Stimulated activated CD4-positive, alpha-beta T cell treated with anti-CD3 and anti-CD28 coated beads, Interleukin-15, amount 100 ng/mL, for 1 hour (primary cell): ENCODE data around the gene HCN2.

Experiments used
- DNase-seq, 2 donors: peaks; one replicate each; pipeline ENCODE4 v3.0.0-alpha.2; 2020; ENCODE audit warnings: low read depth in 1 of 2, low spot score in 1 of 2

The HCN2 gene

DNA sequence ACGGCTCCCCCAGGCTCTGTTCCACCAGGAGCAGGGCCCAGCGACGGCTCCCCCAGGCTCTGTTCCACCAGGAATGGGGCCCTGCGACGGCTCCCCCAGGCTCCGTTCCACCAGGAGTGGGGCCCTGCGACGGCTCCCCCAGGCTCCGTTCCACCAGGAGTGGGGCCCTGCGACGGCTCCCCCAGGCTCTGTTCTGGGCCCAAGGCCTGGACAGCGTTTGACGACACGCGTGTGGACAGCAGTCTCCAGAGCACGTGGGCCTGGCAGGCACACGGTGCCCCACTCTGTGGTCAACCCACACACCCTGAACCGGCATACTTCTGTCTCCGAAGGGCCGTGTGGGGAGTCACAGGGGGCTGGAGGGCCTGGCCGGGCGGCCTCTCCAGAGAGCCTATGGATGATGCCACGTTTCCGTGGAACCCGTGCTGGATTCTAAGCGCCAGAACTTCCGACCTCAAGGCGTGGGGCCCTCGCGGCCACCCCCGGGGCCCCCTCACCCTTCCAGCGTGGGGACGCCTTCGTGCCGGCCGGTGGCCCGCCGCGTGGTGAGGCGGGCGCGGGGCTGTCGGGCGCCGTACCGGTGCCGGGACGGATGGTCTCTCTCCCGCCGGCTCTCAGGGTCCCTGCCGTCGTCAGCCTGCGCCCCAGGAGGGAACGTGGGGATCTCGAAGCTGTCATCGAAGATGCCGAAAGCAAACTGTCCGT is 61.6 kb downstream of the HCN2 start:
- DNase-seq, result no peak

- no peak for DNase-seq
Observed at GRCh38 chr19:651991-652390, 62.3 kb downstream of the HCN2 start.

GRCh38 chr19:652467-653389 is 63.0 kb downstream of the HCN2 start:
- no peak for DNase-seq

DNA sequence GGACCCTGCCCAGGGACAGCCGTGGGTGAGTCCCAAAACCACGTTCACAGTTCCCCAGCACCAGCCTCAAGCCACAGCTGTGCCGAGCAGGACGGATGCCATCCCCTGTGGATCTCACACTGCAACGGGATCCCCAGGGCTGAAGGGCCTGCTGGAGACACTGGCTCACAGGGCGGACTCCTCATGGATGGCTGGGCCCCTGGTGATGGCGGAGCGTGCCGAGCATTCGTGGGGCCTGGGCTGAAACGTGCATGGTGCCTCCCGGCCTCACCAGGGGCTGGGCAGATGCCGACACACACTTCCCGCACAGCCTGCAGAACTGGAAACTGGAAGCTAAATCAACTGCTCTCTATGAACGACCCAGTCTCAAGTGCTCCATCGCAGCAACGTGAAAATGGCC is 63.7 kb downstream of the HCN2 start:
- no peak for DNase-seq

- DNase-seq, result no peak
Observed at GRCh38 chr19:655691-656090, 66.0 kb downstream of the HCN2 start.

GRCh38 chr19:656751-657559 is 67.3 kb downstream of the HCN2 start:
- DNase-seq, result no peak

GRCh38 chr19:657611-658010 is 67.9 kb downstream of the HCN2 start:
- no peak for DNase-seq

DNA sequence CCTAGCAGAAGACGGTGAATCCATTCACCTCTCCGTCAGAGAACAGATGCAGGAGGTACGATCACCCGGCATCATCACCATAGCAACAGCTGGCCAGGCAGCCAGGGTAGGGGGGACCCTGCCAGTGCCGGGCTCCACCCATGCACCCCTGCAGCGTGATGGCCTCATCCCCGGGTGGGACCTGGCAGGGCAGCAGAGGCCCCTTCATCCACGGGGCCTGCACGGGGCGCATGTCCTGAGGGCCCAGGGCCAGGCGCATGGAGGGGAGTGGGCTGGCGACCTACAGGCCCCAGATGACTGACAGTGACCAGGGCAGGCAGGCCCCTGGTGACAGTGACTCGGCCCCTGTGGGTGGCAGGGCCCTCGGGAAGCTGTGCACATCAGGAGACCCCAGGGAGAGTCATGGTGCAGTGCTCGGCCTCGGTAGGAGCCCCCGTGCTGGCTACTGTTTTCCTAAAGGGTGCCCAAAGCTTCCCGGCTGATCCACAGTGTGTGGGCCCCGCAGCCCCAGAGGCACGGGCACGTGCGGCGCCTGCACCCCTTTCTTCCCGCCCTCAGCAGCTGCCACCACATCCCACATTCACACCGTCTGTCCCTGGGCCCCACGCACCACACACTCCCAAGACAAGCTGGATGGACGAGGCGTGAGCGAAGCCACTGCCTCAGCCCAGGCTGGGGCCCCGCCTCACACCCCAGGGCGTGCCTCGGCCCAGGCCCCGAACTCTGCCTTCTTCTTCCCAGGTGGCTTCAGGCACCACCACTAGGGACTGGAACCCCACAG is 68.6 kb downstream of the HCN2 start:
- no peak for DNase-seq

DNA sequence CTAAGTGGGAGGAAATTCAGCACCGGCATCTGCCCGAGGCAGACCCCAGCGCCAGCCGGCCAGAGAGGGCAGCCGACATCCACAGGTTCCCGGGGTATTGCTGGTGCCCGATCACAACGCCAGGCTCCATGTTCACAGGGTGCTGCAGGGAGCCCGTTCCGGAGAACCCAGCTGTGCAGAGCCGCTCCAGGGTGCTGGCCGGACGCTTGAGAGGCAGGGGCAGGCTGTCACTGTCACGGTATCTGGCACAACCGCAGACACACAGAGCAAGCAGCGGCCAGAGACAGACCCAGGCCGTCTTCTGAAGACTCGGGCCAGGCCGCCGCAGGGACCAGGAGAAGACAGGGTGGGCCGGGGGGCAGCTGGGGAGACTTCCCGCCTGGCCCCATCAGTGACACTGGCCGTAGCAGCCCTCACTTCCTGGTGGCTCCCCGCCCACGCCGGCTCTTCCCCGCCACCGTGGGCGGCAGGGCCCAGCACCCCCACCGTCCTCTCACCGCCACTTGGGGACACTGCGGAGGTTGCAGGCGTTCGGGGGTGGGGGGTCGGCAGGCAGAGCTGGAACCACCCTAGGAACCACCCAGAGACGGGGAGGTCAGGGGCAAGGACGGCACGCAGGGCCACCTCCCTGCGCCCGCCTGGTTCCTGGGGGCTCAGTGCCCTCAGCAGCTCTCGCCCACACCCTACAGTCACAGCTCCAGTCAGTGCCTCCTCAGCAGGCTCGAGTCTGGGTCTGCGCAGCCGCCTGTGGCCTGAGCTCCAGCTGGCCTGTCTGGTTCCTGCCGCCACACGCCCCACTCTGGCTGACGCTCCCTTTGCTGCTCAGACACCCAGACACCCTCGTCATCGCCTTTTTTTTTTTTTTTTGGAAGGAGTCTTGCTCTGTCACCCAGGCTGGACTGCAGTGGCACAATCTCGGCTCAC is 69.5 kb downstream of the HCN2 start:
- DNase-seq, result no peak

GRCh38 chr19:660793-661426 is 71.2 kb downstream of the HCN2 start:
- no peak for DNase-seq

DNA sequence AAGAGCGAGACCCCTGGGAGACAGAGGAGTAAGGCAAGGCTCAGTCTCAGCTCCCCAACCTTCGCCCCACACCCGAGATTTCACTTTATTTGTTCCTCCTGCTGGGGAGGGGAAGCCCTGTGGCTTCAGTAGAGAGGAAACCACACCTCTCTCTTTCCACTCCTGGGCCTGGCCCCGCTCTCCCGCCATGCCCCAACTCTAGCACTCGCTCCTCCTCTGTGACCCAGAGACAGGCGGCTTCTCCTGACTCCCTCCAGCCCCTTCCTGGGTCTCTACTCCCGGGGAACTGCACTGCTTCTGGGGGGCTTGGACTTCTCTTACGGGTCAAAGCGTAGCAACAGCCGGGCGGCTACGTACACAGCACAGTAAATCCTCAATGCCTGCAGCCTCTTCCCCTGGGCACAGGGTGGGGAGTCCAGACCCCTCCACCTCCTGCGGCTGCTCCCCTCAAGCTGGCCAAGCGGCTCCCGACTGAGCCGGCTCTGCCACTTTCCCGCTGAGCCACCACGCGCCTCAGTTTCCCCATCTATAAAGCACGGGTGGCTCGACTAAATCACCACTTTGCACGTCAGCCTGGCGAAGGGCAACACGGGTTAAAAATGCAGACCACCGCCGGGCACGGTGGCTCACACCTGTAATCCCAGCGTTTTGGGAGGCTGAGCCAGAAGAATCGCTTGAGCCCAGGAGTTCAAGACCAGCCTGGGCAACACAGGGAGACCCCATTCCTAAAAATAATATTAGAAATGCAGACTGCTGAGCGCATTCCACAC is 71.9 kb downstream of the HCN2 start:
- DNase-seq, result peak; percentile 33 to 53

- DNase-seq, result peak; percentile 35 to 60
Observed at GRCh38 chr19:662207-662961, 72.7 kb downstream of the HCN2 start.

DNA sequence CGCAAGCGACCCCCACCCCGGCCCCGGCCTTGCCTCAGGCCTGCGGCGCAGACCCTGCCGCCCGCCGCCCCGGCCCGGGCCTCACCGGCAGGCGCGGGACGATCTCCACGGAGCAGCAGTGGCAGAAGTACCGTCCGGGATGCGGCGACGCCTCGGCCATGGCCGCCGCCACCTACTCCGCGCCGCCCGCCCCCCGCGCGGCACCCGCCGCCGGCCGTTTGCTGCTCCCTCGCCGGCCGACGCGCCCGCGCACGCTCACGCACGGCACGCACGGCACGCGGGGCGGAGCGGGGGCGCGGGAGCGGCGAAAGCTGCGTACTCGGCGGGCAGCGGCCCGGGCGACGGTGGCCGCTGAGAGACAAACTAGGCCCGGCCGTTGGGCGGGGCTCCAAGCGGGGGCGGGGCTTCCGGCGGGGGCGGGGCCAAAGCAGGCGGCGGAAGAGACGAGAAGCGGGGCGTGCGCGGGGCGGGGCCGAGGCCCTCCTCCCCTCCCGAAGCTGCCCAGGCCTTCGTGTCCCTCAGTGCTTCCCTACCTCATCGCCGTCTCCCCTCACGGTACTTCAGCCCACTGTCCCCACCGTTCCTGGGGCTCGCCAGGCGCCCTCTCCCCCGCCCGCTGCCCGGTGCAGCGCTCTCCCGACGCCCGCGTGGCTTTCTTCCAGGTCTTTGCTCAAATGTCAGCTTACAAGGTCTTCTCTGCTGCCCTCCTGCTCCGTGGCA is 73.4 kb downstream of the HCN2 start, which contains the start of gene RNF126:
Gene RNF126, minus strand, starts transcription at position 253 of the 720 bp plus-strand sequence. Its CDS starts 93 bp downstream, at position 160.
- DNase-seq, result peak; percentile 91 to 98

- no peak for DNase-seq
Observed at GRCh38 chr19:663682-664117, 74.0 kb downstream of the HCN2 start.

GRCh38 chr19:664913-665443 is 75.3 kb downstream of the HCN2 start:
- DNase-seq, result peak; percentile 57 to 81
